Astrocyte of the cerebellum (primary cell): Measurements from ENCODE around the gene PPFIBP1.
"Not testable (repeated sequence)": the region's sequence is repeated elsewhere in the genome, so short reads cannot be mapped to it uniquely, and the experiment has no call there.

Source experiments
- DNase-seq: peaks from one replicate; pipeline ENCODE4 v3.0.0-alpha.2; 2011; ENCODE audit warnings: low read depth
- H3K4me3 ChIP-seq: 2 replicates; pipeline ENCODE4 v1.5.1; 2011; ENCODE audit warnings: mild to moderate bottlenecking, low read depth, low read length, moderate library complexity
- in situ Hi-C: cut with HindIII; loops from 2 replicates; pipeline ENCODE4 v1.10.0; 2017; ENCODE audit warnings: low sequenced_read_pairs
- TF ChIP-seq, protein P1 (sequence below): IDR thresholded peaks from 2 replicates; pipeline ENCODE4 v1.5.1; 2012; ENCODE audit warnings: low read length, low read depth, moderate library complexity, mild to moderate bottlenecking; ENCODE audit errors: missing control alignments

PPFIBP1 gene

GRCh38 chr12:27577688-27578087 lies 53.7 kb downstream of the PPFIBP1 start:
- no peak overlapping the region for H3K4me3 ChIP-seq
- DNase-seq: no peak
- TF ChIP-seq, protein P1, sequence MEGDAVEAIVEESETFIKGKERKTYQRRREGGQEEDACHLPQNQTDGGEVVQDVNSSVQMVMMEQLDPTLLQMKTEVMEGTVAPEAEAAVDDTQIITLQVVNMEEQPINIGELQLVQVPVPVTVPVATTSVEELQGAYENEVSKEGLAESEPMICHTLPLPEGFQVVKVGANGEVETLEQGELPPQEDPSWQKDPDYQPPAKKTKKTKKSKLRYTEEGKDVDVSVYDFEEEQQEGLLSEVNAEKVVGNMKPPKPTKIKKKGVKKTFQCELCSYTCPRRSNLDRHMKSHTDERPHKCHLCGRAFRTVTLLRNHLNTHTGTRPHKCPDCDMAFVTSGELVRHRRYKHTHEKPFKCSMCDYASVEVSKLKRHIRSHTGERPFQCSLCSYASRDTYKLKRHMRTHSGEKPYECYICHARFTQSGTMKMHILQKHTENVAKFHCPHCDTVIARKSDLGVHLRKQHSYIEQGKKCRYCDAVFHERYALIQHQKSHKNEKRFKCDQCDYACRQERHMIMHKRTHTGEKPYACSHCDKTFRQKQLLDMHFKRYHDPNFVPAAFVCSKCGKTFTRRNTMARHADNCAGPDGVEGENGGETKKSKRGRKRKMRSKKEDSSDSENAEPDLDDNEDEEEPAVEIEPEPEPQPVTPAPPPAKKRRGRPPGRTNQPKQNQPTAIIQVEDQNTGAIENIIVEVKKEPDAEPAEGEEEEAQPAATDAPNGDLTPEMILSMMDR: no peak
- in situ Hi-C loops: no loop called here

DNA sequence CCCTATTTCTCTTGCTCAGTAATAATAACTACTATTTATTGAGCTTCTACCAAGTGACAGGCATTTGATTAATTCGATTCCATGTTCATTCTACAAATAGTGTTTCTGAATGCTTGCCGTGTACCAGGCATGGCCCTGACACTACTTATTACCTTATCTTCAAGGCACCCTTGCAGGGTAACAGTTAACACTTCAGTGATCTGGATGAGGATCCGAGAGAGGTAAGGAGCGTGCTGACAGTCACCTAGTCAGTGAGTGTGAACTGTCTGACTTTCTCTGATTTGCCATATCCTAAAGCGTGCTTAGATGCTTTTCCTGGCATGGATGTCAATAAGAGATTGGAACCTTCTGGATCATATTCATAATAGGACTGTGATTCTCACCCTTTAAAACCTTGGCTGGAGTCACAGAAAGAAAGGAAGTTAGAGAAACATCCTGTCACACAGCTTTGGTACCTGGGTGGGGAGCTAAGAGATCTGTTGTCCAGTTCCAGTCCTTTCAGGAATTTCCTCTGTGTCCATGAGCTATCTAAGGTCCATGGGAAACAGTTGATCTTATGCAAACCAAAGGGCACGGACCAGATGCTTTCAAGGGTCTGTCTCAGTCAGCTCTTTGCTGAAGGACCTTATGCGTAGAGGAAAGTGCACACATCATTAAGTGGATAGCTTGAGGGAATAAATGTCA lies 54.8 kb downstream of the PPFIBP1 start:
- TF ChIP-seq, protein P1: no peak
- no peak for DNase-seq
- in situ Hi-C loops: no loop called here
- H3K4me3 ChIP-seq: no peak overlapping the region

- in situ Hi-C loops: no loop called here
- TF ChIP-seq, protein P1: no peak
Observed at GRCh38 chr12:27580561-27581330, 56.7 kb downstream of the PPFIBP1 start.

GRCh38 chr12:27581331-27581671 lies 57.3 kb downstream of the PPFIBP1 start:
- in situ Hi-C loops, DNase-seq, H3K4me3 ChIP-seq: not testable (repeated sequence)

More at GRCh38 chr12:27580561-27581330, 56.7 kb downstream of the PPFIBP1 start:
- no peak for DNase-seq
- no peak overlapping the region for H3K4me3 ChIP-seq

GRCh38 chr12:27581833-27582232 lies 57.8 kb downstream of the PPFIBP1 start:
- in situ Hi-C loops: not testable (repeated sequence)

DNA sequence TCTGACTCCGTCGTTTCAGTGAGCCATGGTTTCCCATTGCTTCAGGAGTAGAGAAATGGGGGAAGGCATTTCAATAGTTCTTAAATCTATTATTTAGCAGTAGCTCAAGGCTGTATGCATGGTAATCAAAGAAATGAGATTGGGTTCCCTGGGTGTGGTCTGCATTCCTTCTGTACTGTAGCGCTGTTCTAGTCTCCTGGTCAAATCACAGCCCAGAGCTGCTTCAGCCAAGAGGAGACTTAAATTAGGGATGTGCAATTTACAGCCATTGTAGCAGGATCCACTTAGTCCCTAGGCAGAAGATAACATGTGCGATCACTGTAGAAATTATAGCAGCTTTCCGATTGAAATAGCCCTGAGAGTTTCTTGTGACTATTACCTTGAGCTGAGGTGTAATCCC lies 58.4 kb downstream of the PPFIBP1 start:
- H3K4me3 ChIP-seq, in situ Hi-C loops, DNase-seq: not testable (repeated sequence)

More at GRCh38 chr12:27581833-27582232, 57.8 kb downstream of the PPFIBP1 start:
- not testable (repeated sequence) for DNase-seq, H3K4me3 ChIP-seq

DNA sequence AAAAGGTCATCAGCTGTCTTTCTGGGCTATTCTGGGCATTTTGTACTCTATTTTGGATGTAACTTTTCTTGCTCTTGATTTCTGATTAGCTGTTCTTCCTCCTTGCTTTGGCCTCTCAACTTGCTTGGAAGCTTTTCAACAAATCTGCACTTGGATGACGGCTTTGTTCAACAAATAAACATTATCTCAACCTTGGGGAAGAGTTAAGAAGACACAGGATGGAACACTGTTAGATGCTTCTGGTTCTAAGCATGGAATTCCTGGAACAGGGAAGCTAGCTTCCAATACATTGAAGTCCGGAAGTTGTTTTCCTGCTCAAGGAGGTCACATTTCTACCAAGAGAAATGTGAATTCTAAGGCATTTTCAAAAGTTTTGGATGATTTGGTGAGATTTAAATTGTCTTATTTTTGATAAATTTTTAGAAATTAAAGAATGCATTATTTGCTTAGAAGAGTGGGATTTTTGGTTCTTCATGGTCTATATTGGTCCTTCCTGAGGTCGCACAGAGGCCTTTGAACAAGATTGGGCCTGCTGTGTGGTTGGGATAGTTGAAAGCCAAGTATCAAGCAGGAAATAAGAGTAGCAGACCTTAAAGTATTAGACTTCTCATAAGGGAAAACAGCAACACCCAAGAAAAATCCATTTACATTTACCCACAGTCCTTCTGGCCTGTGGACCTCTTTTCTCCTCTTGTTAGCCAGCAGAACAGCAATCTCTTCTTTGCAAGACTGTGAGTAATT lies 59.2 kb downstream of the PPFIBP1 start:
- TF ChIP-seq, protein P1: no peak
- in situ Hi-C loops: no loop called here
- DNase-seq: no peak
- H3K4me3 ChIP-seq: no peak overlapping the region

- no peak for DNase-seq
- in situ Hi-C loops: no loop called here
- no peak overlapping the region for H3K4me3 ChIP-seq
- TF ChIP-seq, protein P1: no peak
Observed at GRCh38 chr12:27583981-27584380, 60.0 kb downstream of the PPFIBP1 start.
